Pancreas (tissue), 10 donors: ENCODE measurements around the gene PACSIN1. TPM values are rescaled to one million over a fixed set of nuclear protein-coding genes. Genes with fewer than 3 reads are reported as not detected.

Experiments used
- ATAC-seq, 4 donors: fragments of 200-7000 bp; cut with Tn5 transposase; one replicate each; pipeline versions ENCODE4 v1.8.0 to v1.9.1; 2020; ENCODE audit warnings: mild to moderate bottlenecking in 4 of 4, moderate library complexity in 4 of 4
- DNase-seq, 6 donors: peaks; one replicate each; pipeline ENCODE4 v3.0.0-alpha.2; 2020
- FAIRE-seq: peaks from 2 replicates; lab custom pipeline; 2012; peaks lifted over from hg19 to GRCh38; lab: Jason Lieb, UNC
- H3K27ac ChIP-seq, 4 donors: fragments of 200-600 bp; sonication (generic); 1 replicate in 3 of 4; 2 replicates in 1 of 4; pipeline versions ENCODE4 v1.5.0 to v1.8.0; 2020
- H3K27me3 ChIP-seq, 4 donors: fragments of 200-600 bp; one replicate each; pipeline ENCODE4 v1.8.0; 2021
- H3K36me3 ChIP-seq, 3 donors: fragments of 200-600 bp; sonication (generic) in 1 of 3; one replicate each; pipeline versions ENCODE4 v1.5.0 to v1.8.0; 2020 to 2021
- H3K4me1 ChIP-seq, 3 donors: fragments of 200-600 bp; one replicate each; pipeline ENCODE4 v1.8.0; 2021
- H3K4me3 ChIP-seq, 4 donors: fragments of 200-600 bp; sonication (generic) in 2 of 4; one replicate each; pipeline versions ENCODE4 v1.5.0 to v1.8.0; 2020 to 2021
- H3K9me3 ChIP-seq, 4 donors: fragments of 200-600 bp; one replicate each; pipeline ENCODE4 v1.8.0; 2021
- CTCF ChIP-seq, 4 donors: fragments of 200-600 bp; sonication (generic) in 3 of 4; IDR thresholded peaks; one replicate each; pipeline versions ENCODE4 v1.5.0 to v1.8.0; 2021; ENCODE audit warnings: antibody characterized with exemption in 4 of 4
- WGBS, 2 donors: extraction: QIAGEN DNeasy Blood & Tissue Kit; methylation state at CpG; one replicate each; pipeline ENCODE4 v1.1.7; 2013; 5-methylcytosine and 5-hydroxymethylcytosine counted together
- intact Hi-C, 3 donors: fragments of 100-400 bp; cut with DNase I; formaldehyde crosslinking; loops; one replicate each; pipeline versions ENCODE4 v1.11.1 to v1.14.2; 2022
- polyA plus RNA-seq, 2 donors: library from polyadenylated mRNA; stranded (reverse); fragments of 200-250 nt; gene quantifications; one replicate each; pipeline ENCODE4 v1.2.3, GENCODE V29; 2013
- total RNA-seq, 6 donors: library from RNA; stranded (reverse); fragmentation: NEBNext Ultra II Directional in 4 of 6; extraction: Animal tissue kit (Norgen Biotek cat#: 25700) in 4 of 6; gene quantifications; one replicate each; pipeline versions ENCODE4 v1.2.1 to v1.2.4, GENCODE V29; 2021 to 2023
- donor health status: healthy with polysubstance abuse.
- donor health status: DM: no; HTN: no; CAD: no; lungs with moderate emphysema.
- donor health status: DM: no; HTN: no; CAD: no.
- donor health status: control.
- donor health status: control.
- donor health status: Bipolar disorder and iron deficiency.
- donor health status: DM: yes; HTN: yes; CAD: no.
- donor health status: DM: no; HTN: no; CAD: no.
- donor health status: DM: no; HTN: no; CAD: no.
- donor health status: DM: yes; HTN: yes; CAD: no.

PACSIN1 gene
- total and polyA plus RNA-seq, 8 donors, result 0.25 to 2.0 (median 0.71) TPM

GRCh38 chr6:34555007-34555322 lies 89.1 kb downstream of the PACSIN1 start:
- no peak overlapping the region for H3K27ac ChIP-seq
- FAIRE-seq, result no peak

DNA sequence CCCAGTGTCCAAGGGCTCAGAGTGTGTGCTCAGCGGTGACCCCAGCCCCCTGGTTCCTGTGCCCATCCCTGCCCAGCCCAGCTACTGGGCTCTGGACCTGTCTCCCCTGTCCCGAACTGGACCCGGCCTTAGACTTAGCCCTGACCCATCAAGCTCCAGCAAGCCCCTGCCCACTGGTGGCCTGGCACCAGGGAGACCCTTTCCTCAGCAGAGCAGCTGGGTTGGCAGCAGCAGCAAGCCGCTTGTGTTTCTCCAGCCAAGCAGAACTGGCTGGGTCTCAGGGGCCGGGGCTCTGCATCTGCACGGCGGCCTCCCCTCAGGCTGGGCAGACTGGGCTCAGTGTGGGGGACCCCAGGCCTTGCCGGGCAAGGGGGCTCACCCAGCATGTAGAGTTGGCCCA lies 89.5 kb downstream of the PACSIN1 start:
- peak in 1 of 6 donors; percentile 61 for DNase-seq
- 81 to 84% methylated on average over 8 of the region's 8 CpGs for WGBS, 2 donors
- no peak for ATAC-seq
- H3K9me3 ChIP-seq, result no peaks in the 10 kb centered on the region
- H3K27ac ChIP-seq, result no peak overlapping the region
- no peaks in the 10 kb centered on the region for H3K36me3 ChIP-seq
- no peaks in the 10 kb centered on the region for H3K27me3 ChIP-seq
- no peak overlapping the region for H3K4me3 ChIP-seq
- intact Hi-C loops, result no loop called here
- TF ChIP-seq CTCF (IDR thresholded peaks at IDR 0.05), result no peak
- FAIRE-seq, result no peak
- no peaks in the 10 kb centered on the region for H3K4me1 ChIP-seq

More at GRCh38 chr6:34555007-34555322, 89.1 kb downstream of the PACSIN1 start:
- no peak overlapping the region for H3K4me3 ChIP-seq
- intact Hi-C loops, result no loop called here
- H3K36me3 ChIP-seq, result no peaks in the 10 kb centered on the region
- no peaks in the 10 kb centered on the region for H3K27me3 ChIP-seq
- no peaks in the 10 kb centered on the region for H3K4me1 ChIP-seq
- WGBS, 2 donors, result 89 to 91% methylated on average over 11 of the region's 11 CpGs
- TF ChIP-seq CTCF (IDR thresholded peaks at IDR 0.05), result no peak
- peak in 1 of 4 donors; percentile 6 for ATAC-seq
- H3K9me3 ChIP-seq, result no peaks in the 10 kb centered on the region
- DNase-seq, result no peak

DNA sequence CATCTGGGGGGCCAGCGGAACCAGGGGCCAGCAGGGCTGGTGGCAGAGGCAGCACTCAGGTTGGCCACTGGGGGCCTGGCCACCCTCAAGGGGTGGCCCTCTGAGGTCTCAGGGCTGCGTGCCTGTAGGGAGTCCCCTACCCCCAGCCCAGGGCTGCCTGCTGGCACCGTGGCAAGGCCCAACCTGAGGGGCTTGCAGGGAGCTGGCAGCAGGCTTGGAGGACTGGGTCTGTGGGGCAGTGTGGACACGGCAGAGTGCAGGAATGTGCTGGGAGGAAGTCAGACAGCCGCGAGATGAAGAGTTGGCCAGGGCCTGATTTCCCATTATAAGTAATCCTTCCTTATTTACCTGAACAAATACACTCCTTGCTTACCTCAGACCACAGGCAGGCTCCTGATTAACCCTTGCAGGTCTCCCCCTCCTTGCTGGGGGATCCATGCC lies 90.2 kb downstream of the PACSIN1 start, which contains the start of gene SPDEF:
SPDEF (minus strand) TSS at position 299 of the 441 bp plus-strand sequence. CDS start 11,874 bp downstream, outside the sequence.
- ATAC-seq (peak; percentile 57 to 86 (median 81)), DNase-seq (peak in 2 of 6 donors; percentile 24 to 75), FAIRE-seq (no peak)
- no peaks in the 10 kb centered on the region for H3K36me3 ChIP-seq
- H3K4me1 ChIP-seq, result no peaks in the 10 kb centered on the region
- H3K9me3 ChIP-seq, result no peaks in the 10 kb centered on the region
- H3K27ac ChIP-seq, result peak within 1 kb of the TSS in 1 of 4 donors; percentile 22
- H3K4me3 ChIP-seq, result no peak within 1 kb of the TSS
- H3K27me3 ChIP-seq, result no peaks in the 10 kb centered on the region
- WGBS, 2 donors, result 29 to 36% methylated on average over 6 of the region's 6 CpGs
- intact Hi-C loops, result no loop called here
- no peak for TF ChIP-seq CTCF (IDR thresholded peaks at IDR 0.05)

DNA sequence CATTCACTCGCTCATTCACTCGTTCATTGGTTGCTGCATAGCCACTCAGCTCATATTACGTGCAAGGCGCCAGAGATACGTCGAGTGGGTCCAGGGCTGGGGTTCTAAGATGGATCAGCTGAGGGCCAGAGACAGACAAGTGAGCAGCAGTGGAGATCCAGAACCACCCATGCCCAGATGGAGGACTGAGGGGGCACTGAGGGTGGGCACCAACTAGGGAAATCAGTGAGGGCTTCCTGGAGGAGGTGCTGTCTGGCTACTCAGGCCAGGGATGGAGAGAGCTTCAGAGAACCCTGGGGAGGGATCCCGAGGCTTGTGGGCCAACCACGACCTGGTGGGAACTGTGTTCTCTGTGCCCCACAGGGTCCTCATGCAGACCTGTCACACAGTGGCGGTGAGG lies 90.6 kb downstream of the PACSIN1 start:
- FAIRE-seq (no peak), DNase-seq (peak in 1 of 6 donors; percentile 43), ATAC-seq (no peak)
- H3K27me3 ChIP-seq, result no peaks in the 10 kb centered on the region
- intact Hi-C loops, result no loop called here
- WGBS, 2 donors, result 74 to 76% methylated on average over 9 of the region's 9 CpGs
- no peaks in the 10 kb centered on the region for H3K36me3 ChIP-seq
- TF ChIP-seq CTCF (IDR thresholded peaks at IDR 0.05), result no peak
- H3K4me3 ChIP-seq, result no peak overlapping the region
- H3K27ac ChIP-seq, result no peak overlapping the region
- no peaks in the 10 kb centered on the region for H3K9me3 ChIP-seq
- H3K4me1 ChIP-seq, result no peaks in the 10 kb centered on the region

DNA sequence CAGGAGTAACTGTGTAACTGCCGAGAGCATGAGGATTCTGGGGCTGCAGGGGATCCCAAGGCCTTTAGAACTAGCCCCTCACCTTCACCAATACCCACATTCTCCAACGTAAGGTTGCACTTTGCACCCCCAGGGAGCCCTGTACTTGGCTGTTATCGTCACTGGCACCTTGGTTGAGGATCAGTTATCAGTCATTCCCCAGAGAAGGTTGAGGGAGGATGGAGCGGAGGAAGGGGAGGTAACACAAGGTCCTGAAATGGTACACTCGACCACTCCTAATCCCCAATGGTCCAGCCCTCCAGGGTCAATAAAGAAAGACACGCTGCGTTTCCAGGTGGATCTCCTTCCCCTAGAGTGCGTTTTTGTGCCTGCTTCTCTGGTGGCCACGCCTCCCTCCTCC lies 91.4 kb downstream of the PACSIN1 start:
- H3K27me3 ChIP-seq, result no peaks in the 10 kb centered on the region
- TF ChIP-seq CTCF (IDR thresholded peaks at IDR 0.05), result no peak
- H3K36me3 ChIP-seq, result no peaks in the 10 kb centered on the region
- no peaks in the 10 kb centered on the region for H3K4me1 ChIP-seq
- H3K27ac ChIP-seq, result no peak overlapping the region
- intact Hi-C loops, result no loop called here
- 84 to 85% methylated on average over 9 of the region's 9 CpGs for WGBS, 2 donors
- H3K4me3 ChIP-seq, result no peak overlapping the region
- FAIRE-seq (no peak), DNase-seq (no peak), ATAC-seq (no peak)
- H3K9me3 ChIP-seq, result no peaks in the 10 kb centered on the region
